GM12878 (cell line): Measurements from ENCODE around the gene DCTPP1. TPM values are rescaled to one million over a fixed set of nuclear protein-coding genes. Genes with fewer than 3 reads are reported as not detected.

Experiments used
- ATAC-seq: fragments of 200-7000 bp; cut with Tn5 transposase; 3 replicates; pipeline ENCODE4 v1.9.1; 2020; ENCODE audit warnings: mild to moderate bottlenecking, moderate library complexity
- BruUV-seq: library from RNA; stranded (reverse); fragments of 400-500 nt; replicated peaks from 2 replicates; lab custom pipeline; 2021; lab: Mats Ljungman, UMichigan
- CTCF ChIA-PET: fragments of 300-600 bp; sonication (Branson Sonifier 250); formaldehyde crosslinking; extraction: SDS; loops from one replicate; lab custom pipeline; 2021; ENCODE audit warnings: inconsistent platforms; lab: Yijun Ruan, JAX
- POLR2A ChIA-PET: fragments of 350-600 bp; formaldehyde crosslinking; extraction: SDS; loops from one replicate; lab custom pipeline; 2021; ENCODE audit warnings: inconsistent platforms; lab: Charles Lee
- RAD21 ChIA-PET: fragments of 300-600 bp; sonication (Branson Sonifier 250); formaldehyde crosslinking; loops from one replicate; lab custom pipeline; 2023; ENCODE audit warnings: antibody characterized with exemption; ENCODE audit not compliant: unreplicated experiment; lab: Charles Lee
- SMC1A ChIA-PET: fragments of 300-600 bp; sonication (Branson Sonifier 250); formaldehyde crosslinking; loops from one replicate; lab custom pipeline; 2023; ENCODE audit not compliant: unreplicated experiment, uncharacterized antibody; lab: Charles Lee
- DNase-seq: peaks from one replicate; pipeline ENCODE4 v3.0.0-alpha.2; 2011; ENCODE audit warnings: low read depth, low spot score
- FAIRE-seq: peaks from 3 replicates; lab custom pipeline; 2011; peaks lifted over from hg19 to GRCh38; lab: Jason Lieb, UNC
- H2AFZ ChIP-seq: 2 replicates; pipeline ENCODE4 v1.6.0; 2011; ENCODE audit warnings: low read depth, low read length, control low read depth; ENCODE audit not compliant: control insufficient read depth
- H3K27ac ChIP-seq: 2 replicates; pipeline ENCODE4 v1.5.1; 2011; ENCODE audit warnings: control low read depth; ENCODE audit not compliant: control insufficient read depth, insufficient read depth
- H3K27me3 ChIP-seq, 2 experiments: replicated peaks in 1 of 2; 2 replicates each; pipeline versions ENCODE4 v1.6.0 to v1.6.1; 2011; ENCODE audit warnings: low read length in 1 of 2; ENCODE audit not compliant: control insufficient read depth in 2 of 2, insufficient read depth in 2 of 2
- H3K36me3 ChIP-seq, 2 experiments: 2 replicates each; pipeline ENCODE4 v1.5.1; 2011; ENCODE audit warnings: low read length in 1 of 2; ENCODE audit not compliant: control insufficient read depth in 2 of 2, insufficient read depth in 2 of 2
- H3K4me1 ChIP-seq: 2 replicates; pipeline ENCODE4 v1.6.1; 2011; ENCODE audit warnings: mild to moderate bottlenecking, low read length, moderate library complexity, mixed read lengths; ENCODE audit not compliant: control insufficient read depth, insufficient read depth
- H3K4me2 ChIP-seq: 2 replicates; pipeline ENCODE4 v1.6.0; 2011; ENCODE audit warnings: control low read depth; ENCODE audit not compliant: control insufficient read depth, insufficient read depth
- H3K4me3 ChIP-seq: fragments of 200-600 bp; sonication (generic); 2 replicates; pipeline ENCODE4 v1.5.1; 2016
- H3K79me2 ChIP-seq: 2 replicates; pipeline ENCODE4 v1.6.0; 2011; ENCODE audit warnings: low read length; ENCODE audit not compliant: control insufficient read depth, insufficient read depth
- H3K9ac ChIP-seq: 2 replicates; pipeline ENCODE4 v1.8.0; 2011; ENCODE audit warnings: low read length, control low read depth, mixed read lengths; ENCODE audit not compliant: control insufficient read depth, insufficient read depth
- H3K9me3 ChIP-seq: replicated peaks from 3 replicates; pipeline ENCODE4 v1.5.1; 2011; ENCODE audit warnings: mild to moderate bottlenecking, low read length; ENCODE audit not compliant: control insufficient read depth, insufficient read depth
- H4K20me1 ChIP-seq: 2 replicates; pipeline ENCODE4 v1.6.0; 2011; ENCODE audit not compliant: control insufficient read depth, insufficient read depth
- ATF3 ChIP-seq: IDR thresholded peaks from 2 replicates; pipeline ENCODE4 v1.6.1; 2011; ENCODE audit warnings: low read depth, mild to moderate bottlenecking, low read length, moderate library complexity, borderline replicate concordance; ENCODE audit errors: extremely low read depth
- BHLHE40 ChIP-seq, 2 experiments: fragments of 450-650 bp in 1 of 2; IDR thresholded peaks; 2 replicates each; pipeline ENCODE4 v1.6.1; 2011 to 2017; ENCODE audit warnings: low read depth in 2 of 2, borderline replicate concordance in 1 of 2, improper control_type of control experiment in 1 of 2, low read length in 1 of 2, mild to moderate bottlenecking in 1 of 2
- CREM ChIP-seq: IDR thresholded peaks from 2 replicates; pipeline ENCODE4 v1.6.1; 2014; ENCODE audit warnings: antibody characterized with exemption, low read depth
- E2F4 ChIP-seq: IDR thresholded peaks from 2 replicates; pipeline ENCODE4 v1.6.1; 2012; ENCODE audit warnings: low read depth, low read length, improper control_type of control experiment
- E4F1 ChIP-seq: fragments of 450-650 bp; IDR thresholded peaks from 2 replicates; pipeline ENCODE4 v1.6.1; 2018; ENCODE audit warnings: borderline replicate concordance, mild to moderate bottlenecking; ENCODE audit not compliant: partially characterized antibody
- ELK1 ChIP-seq: IDR thresholded peaks from 2 replicates; pipeline ENCODE4 v1.6.1; 2012; ENCODE audit warnings: low read depth, low read length, improper control_type of control experiment
- JUND ChIP-seq: IDR thresholded peaks from 2 replicates; pipeline ENCODE4 v1.6.1; 2012; ENCODE audit warnings: low read depth, mild to moderate bottlenecking, low read length, improper control_type of control experiment, moderate library complexity
- MYC ChIP-seq: IDR thresholded peaks from 2 replicates; pipeline ENCODE4 v1.6.1; 2011; ENCODE audit warnings: mild to moderate bottlenecking, low read length, moderate library complexity, inconsistent platforms; ENCODE audit not compliant: insufficient read depth, insufficient replicate concordance, insufficient read length, severe bottlenecking
- NR2F1 ChIP-seq: fragments of 450-650 bp; conservative IDR thresholded peaks from 2 replicates; pipeline ENCODE4 v1.6.1; 2017; ENCODE audit warnings: mild to moderate bottlenecking
- PAX8 ChIP-seq: fragments of 450-650 bp; IDR thresholded peaks from 2 replicates; pipeline ENCODE4 v1.6.1; 2017; ENCODE audit warnings: mild to moderate bottlenecking, moderate library complexity
- PKNOX1 ChIP-seq: fragments of 450-650 bp; IDR thresholded peaks from 2 replicates; pipeline ENCODE4 v1.6.1; 2016; ENCODE audit warnings: mild to moderate bottlenecking
- PML ChIP-seq: IDR thresholded peaks from 2 replicates; pipeline ENCODE4 v1.6.1; 2012; ENCODE audit warnings: low read length, inconsistent platforms
- SUPT20H ChIP-seq: IDR thresholded peaks from 2 replicates; pipeline ENCODE4 v1.6.1; 2011; ENCODE audit warnings: low read depth, mild to moderate bottlenecking, low read length, moderate library complexity, borderline replicate concordance; ENCODE audit not compliant: control insufficient read depth
- ZNF217 ChIP-seq: fragments of 450-650 bp; IDR thresholded peaks from 2 replicates; pipeline ENCODE4 v1.6.1; 2017; ENCODE audit warnings: antibody characterized with exemption, mild to moderate bottlenecking
- WGBS: methylation state at CpG from one replicate; pipeline ENCODE4 v1.1.6; 2016; ENCODE audit warnings: low lambda C conversion rate; ENCODE audit not compliant: insufficient replicate concordance, insufficient coverage; ENCODE audit errors: missing lambda C conversion rate; 5-methylcytosine and 5-hydroxymethylcytosine counted together
- in situ Hi-C: fragments of 300-500 bp; cut with MboI; formaldehyde crosslinking; loops from 9 replicates; pipeline ENCODE4 v1.14.3; 2018; ENCODE audit warnings: mixed read lengths
- intact Hi-C: fragments of 100-400 bp; cut with micrococcal nuclease; formaldehyde crosslinking; loops from one replicate; pipeline ENCODE4 v1.14.2; 2022; ENCODE audit not compliant: unreplicated experiment
- polyA plus RNA-seq, 11 experiments: library from polyadenylated mRNA; depleted of rRNA in 4 of 11; unstranded in 6 of 11; stranded (reverse) in 5 of 11; fragments of >200 nt; fragmentation: Nextera tagmentation in 4 of 11; fragmentation: Illumina TruSeq in 1 of 11; extraction: Ambion mirVana in 4 of 11; extraction: Trizol in 1 of 11; gene quantifications; 1 replicate in 1 of 11; 2 replicates in 10 of 11; pipeline versions ENCODE4 v1.2.1 to v1.2.3, GENCODE V29; 2011 to 2016; ENCODE audit warnings: inconsistent platforms in 2 of 11, missing spikeins in 2 of 11, low read depth in 1 of 11
- total RNA-seq, 4 experiments: library from RNA; depleted of rRNA in 3 of 4; stranded (reverse); fragments of >200 nt in 3 of 4; fragmentation: Illumina TruSeq in 1 of 4; extraction: Trizol in 1 of 4; gene quantifications; 2 replicates each; pipeline versions ENCODE4 v1.2.1 to v1.2.3, GENCODE V29; 2013 to 2021
- TF ChIP-seq, protein P1 (sequence below): fragments of 450-650 bp; IDR thresholded peaks from 2 replicates; pipeline ENCODE4 v1.6.1; 2017; ENCODE audit warnings: mild to moderate bottlenecking

The DCTPP1 gene
- total and polyA plus RNA-seq, 10 of the 15 experiments (the other 5 are each of a cell fraction or from before 2014, with no cell fraction given) = 72.1 to 266 (median 157) TPM

DNA sequence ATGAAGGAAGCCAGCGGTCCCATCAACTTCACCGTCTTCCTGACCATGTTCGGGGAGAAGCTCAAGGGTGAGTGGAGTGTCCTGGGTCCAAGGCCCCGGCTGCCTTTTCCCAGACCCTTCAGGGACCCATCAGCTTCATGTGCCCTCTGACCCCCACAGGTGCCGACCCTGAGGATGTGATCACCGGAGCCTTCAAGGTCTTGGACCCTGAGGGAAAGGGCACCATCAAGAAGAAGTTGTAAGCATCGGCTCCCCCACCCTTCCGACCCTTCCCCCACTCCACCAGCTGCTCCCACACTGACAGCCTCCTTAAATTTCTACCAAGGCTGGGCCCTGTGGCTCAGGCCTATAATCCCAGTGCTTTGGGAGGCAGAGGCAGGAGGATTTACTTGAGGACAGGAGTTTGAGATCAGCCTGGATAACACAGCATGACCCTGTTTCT, 53.3 kb downstream of the DCTPP1 start (continued):
- TF ChIP-seq ATF3 = no peak
- no peak for TF ChIP-seq MYC
- no peak for TF ChIP-seq ELK1
- TF ChIP-seq, protein P1, sequence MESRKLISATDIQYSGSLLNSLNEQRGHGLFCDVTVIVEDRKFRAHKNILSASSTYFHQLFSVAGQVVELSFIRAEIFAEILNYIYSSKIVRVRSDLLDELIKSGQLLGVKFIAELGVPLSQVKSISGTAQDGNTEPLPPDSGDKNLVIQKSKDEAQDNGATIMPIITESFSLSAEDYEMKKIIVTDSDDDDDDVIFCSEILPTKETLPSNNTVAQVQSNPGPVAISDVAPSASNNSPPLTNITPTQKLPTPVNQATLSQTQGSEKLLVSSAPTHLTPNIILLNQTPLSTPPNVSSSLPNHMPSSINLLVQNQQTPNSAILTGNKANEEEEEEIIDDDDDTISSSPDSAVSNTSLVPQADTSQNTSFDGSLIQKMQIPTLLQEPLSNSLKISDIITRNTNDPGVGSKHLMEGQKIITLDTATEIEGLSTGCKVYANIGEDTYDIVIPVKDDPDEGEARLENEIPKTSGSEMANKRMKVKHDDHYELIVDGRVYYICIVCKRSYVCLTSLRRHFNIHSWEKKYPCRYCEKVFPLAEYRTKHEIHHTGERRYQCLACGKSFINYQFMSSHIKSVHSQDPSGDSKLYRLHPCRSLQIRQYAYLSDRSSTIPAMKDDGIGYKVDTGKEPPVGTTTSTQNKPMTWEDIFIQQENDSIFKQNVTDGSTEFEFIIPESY = no peak

DNA sequence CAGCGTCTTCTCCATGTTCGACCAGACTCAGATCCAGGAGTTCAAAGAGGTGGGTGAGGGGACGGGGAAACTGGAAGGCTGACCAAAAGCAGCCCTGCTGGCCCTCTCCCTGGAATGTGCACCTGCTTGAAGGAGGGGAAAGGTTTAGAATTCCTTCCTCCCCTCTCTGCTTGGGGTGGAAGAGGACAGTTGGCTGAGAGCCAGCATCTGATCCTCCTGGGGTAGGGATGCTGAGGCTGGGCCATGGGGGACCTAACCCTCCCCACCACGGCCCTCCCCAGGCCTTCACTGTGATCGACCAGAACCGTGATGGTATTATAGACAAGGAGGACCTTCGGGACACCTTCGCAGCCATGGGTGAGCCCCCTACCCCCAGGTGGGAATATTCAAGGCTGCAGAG, 54.0 kb downstream of the DCTPP1 start:
- H3K4me3 ChIP-seq = no peak overlapping the region
- DNase-seq (no peak), FAIRE-seq (no peak), ATAC-seq (no peak)
- peaks cover 10% of the 10 kb centered on the region for H3K79me2 ChIP-seq
- ChIA-PET POLR2A (no interaction called here), SMC1A (no interaction called here), RAD21 (no interaction called here), CTCF (no interaction called here)
- no peaks in the 10 kb centered on the region for H3K27me3 ChIP-seq
- H3K9me3 ChIP-seq = no peaks in the 10 kb centered on the region
- H3K9ac ChIP-seq = no peak overlapping the region
- peaks cover 24% of the 10 kb centered on the region for H3K4me1 ChIP-seq
- no peak overlapping the region for H3K27ac ChIP-seq
- intact Hi-C loops (no loop called here), in situ Hi-C loops (no loop called here)
- H2AFZ ChIP-seq = no peak overlapping the region
- H3K4me2 ChIP-seq = no peak overlapping the region
- H4K20me1 ChIP-seq = no peaks in the 10 kb centered on the region
- BruUV-seq = no TSS peak
- WGBS = 91% methylated on average over 8 of the region's 8 CpGs
- peaks cover 0 to 4% of the 10 kb centered on the region in 2 experiments; a peak in 2 of 4 replicates for H3K36me3 ChIP-seq
- no peak for TF ChIP-seq PAX8
- no peak for TF ChIP-seq SUPT20H
- TF ChIP-seq JUND = no peak
- TF ChIP-seq ZNF217 = no peak
- no peak for TF ChIP-seq E4F1
- TF ChIP-seq PML = no peak
- no peak for TF ChIP-seq CREM
- TF ChIP-seq BHLHE40 (IDR thresholded peaks at IDR 0.05; ENCODE audit: borderline replicate concordance in 1 of 2, low read depth in 2 of 2, low read length in 1 of 2) = no peak
- no peak for TF ChIP-seq PKNOX1
- no peak for TF ChIP-seq NR2F1
- no peak for TF ChIP-seq E2F4
